Peyer's patch (tissue), 4 donors: ENCODE measurements around the gene SLC25A45.

Experiments
- CTCF ChIP-seq, 6 experiments: fragments of 450-650 bp in 4 of 6; fragments of 200-600 bp in 2 of 6; sonication (generic) in 1 of 6; IDR thresholded peaks; one replicate each; pipeline ENCODE4 v1.5.1; 2017 to 2019; ENCODE audit warnings: antibody characterized with exemption in 6 of 6, mild to moderate bottlenecking in 3 of 6, moderate library complexity in 1 of 6
- POLR2A ChIP-seq, 2 donors: fragments of 450-650 bp; IDR thresholded peaks; one replicate each; pipeline ENCODE4 v1.5.1; 2017; ENCODE audit warnings: antibody characterized with exemption in 2 of 2, mild to moderate bottlenecking in 2 of 2, moderate library complexity in 2 of 2

DNA sequence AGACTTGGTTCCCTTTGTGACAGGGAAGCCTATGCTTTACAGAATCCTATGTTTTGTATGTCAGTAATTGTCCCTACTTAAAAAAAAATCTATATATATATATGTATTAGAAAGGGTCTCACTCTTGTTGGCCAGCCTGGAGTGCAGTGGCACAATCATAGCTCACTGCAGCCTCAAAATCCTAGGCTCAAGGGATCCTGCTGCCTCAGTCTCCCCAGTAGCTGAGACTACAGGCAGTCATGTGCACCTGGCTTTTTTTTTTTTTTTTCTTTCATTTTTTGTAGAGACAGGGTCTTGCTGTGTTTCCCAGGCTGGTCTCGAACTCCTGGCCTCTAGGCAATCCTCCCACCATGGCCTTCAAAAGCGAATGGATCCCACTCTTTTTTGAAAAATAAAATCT is 38.1 kb upstream of the SLC25A45 start:
- TF ChIP-seq CTCF (IDR thresholded peaks at IDR 0.05) (no peak), POLR2A (IDR thresholded peaks at IDR 0.05) (no peak)
